NOMO-1 treated with dmso at 0.1 percent for 144 hours (cell line): ENCODE results near the gene ZNF574.

Experiments
- DNase-seq: peaks from one replicate; lab custom pipeline; 2025; ENCODE audit not compliant: unreplicated experiment; lab: John Stamatoyannopoulos, UW

ZNF574 gene

GRCh38 chr19:42079886-42080763 lies 4.2 kb downstream of the ZNF574 start:
- no peak for DNase-seq

GRCh38 chr19:42080764-42081375 lies 4.9 kb downstream of the ZNF574 start:
- DNase-seq = no peak

GRCh38 chr19:42081584-42082203 lies 5.7 kb downstream of the ZNF574 start:
- peak; percentile 10 for DNase-seq

- DNase-seq = no peak
These were observed 7.6 kb downstream of the ZNF574 start for GRCh38 chr19:42083537-42083936.

GRCh38 chr19:42086188-42086736 lies 10.3 kb downstream of the ZNF574 start:
- DNase-seq = no peak

- no peak for DNase-seq
These were observed 11.0 kb downstream of the ZNF574 start for GRCh38 chr19:42086770-42087550.

GRCh38 chr19:42088471-42089190 lies 12.7 kb downstream of the ZNF574 start:
- no peak for DNase-seq

- no peak for DNase-seq
These were observed 13.3 kb downstream of the ZNF574 start for GRCh38 chr19:42089191-42089750.

GRCh38 chr19:42089772-42090171 lies 13.8 kb downstream of the ZNF574 start:
- DNase-seq = no peak

- no peak for DNase-seq
These were observed 14.7 kb downstream of the ZNF574 start for GRCh38 chr19:42090672-42091071.

- no peak for DNase-seq
These were observed 15.3 kb downstream of the ZNF574 start for GRCh38 chr19:42091300-42091699.

GRCh38 chr19:42091742-42092141 lies 15.8 kb downstream of the ZNF574 start:
- no peak for DNase-seq

- no peak for DNase-seq
These were observed 16.4 kb downstream of the ZNF574 start for GRCh38 chr19:42092350-42092749.

- DNase-seq = no peak
These were observed 17.5 kb downstream of the ZNF574 start for GRCh38 chr19:42093505-42093904.

- no peak for DNase-seq
These were observed 18.0 kb downstream of the ZNF574 start for GRCh38 chr19:42093926-42094325.

- DNase-seq = no peak
These were observed 19.3 kb downstream of the ZNF574 start for GRCh38 chr19:42095142-42095813.

- no peak for DNase-seq
These were observed 19.9 kb downstream of the ZNF574 start for GRCh38 chr19:42095814-42096230.

GRCh38 chr19:42096255-42096837 lies 20.4 kb downstream of the ZNF574 start:
- no peak for DNase-seq

GRCh38 chr19:42097461-42097860 lies 21.5 kb downstream of the ZNF574 start:
- no peak for DNase-seq
